Measurements from ENCODE around the gene BICD2.

Gene BICD2

DNA sequence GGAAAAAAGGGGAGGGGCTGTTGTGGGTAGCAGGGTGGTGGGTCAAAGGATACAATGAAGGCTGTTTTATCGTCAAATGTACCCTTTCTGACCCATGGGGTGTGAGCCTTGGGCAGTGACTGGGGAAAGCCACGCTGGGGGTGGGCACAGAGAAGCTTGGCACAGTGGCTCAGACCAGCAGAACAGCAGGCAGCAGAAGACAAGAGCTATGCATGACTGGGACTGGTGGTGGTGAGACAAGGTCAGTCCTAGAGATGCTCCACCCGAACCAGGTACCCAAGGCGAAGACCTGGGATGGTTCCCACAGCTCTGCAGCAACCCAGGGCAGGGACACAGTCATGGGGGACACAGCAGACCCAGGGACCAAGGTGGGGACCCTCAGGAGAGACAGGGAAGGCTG lies 38.3 kb downstream of the BICD2 start:
- no peak for DNase-seq

DNA sequence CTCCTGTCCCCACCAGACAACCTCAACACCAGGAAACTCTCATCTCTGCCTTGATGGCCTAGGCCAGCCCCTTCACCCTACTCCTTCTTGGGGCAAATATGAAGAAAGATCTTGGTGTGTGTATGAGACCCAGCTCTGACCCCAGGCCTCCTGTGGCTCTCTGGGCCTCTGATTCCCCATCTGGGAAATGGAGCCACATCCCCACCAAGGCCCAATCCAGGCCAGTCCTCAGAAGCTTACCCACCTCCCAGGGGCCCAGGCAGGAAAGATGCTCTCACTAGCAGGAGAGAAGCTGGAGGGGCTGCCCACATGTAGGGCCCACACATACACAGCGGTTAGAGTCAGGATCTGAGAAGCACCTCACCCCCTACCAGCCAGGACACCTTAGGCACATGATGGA lies 38.9 kb downstream of the BICD2 start:
- no peak for DNase-seq

DNA sequence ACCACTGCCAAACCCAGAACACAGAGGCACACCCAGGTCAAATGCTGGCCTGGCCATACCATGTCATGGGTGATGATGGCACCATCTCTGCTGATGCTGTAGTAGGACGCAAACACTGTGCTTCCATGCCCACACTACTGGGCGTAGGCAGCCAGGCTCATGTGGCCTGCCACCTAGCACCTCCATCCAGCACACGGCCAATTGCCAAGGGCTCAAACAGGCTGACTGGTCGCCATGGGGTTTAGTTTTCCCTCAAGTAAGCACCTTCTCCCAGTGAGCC lies 39.4 kb downstream of the BICD2 start:
- DNase-seq, result no peak

GRCh38 chr9:92724528-92725265 lies 39.9 kb downstream of the BICD2 start:
- DNase-seq, result no peak

GRCh38 chr9:92723801-92724323 lies 40.8 kb downstream of the BICD2 start:
- no peak for DNase-seq

GRCh38 chr9:92723299-92723625 lies 41.4 kb downstream of the BICD2 start:
- DNase-seq, result no peak

DNA sequence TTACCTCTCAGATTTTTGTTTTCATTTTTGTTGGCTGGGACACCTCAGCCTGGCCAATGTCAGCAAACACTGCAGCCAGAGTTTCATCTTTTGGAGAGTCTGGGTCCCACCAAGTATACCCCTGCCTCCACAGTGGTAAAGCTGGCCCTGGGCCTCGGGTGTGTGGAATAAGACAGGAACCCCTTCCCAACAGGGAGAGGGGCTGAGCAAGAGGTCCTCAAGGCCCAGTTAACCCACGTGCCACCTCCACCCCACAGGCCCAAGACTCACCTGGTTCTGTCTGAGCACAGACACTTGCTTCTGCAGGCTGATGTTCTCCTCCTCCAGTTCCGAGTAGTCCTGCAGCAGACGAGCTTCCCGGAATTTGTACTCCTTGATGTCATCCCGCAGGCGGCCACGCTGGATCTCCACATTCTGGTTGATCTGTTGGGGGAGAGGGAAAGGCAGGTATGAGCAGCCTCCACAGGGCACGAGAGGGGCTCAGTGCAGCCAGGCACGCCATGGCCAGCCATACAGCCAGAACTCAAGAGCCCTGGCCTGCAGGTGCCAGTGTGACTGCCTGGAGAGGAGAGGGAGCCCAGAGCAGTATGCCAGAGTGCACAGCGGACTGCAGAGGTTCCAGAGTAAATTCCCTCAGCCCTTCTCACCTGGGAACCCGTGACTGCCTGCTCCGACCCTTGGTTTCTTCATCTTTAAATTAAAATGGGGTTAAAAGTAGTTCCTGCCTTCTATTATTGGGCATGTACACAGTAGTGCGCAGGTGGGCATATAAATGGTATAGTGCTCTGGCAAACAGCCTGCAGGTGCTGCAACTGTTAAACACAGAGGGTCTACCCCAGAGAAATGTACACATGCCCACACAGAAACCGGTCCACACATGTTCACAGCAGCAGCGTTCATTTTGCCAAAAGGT lies 42.0 kb downstream of the BICD2 start:
- DNase-seq, result no peak

- DNase-seq, result no peak
Observed at GRCh38 chr9:92721548-92721947, 43.1 kb downstream of the BICD2 start.

DNA sequence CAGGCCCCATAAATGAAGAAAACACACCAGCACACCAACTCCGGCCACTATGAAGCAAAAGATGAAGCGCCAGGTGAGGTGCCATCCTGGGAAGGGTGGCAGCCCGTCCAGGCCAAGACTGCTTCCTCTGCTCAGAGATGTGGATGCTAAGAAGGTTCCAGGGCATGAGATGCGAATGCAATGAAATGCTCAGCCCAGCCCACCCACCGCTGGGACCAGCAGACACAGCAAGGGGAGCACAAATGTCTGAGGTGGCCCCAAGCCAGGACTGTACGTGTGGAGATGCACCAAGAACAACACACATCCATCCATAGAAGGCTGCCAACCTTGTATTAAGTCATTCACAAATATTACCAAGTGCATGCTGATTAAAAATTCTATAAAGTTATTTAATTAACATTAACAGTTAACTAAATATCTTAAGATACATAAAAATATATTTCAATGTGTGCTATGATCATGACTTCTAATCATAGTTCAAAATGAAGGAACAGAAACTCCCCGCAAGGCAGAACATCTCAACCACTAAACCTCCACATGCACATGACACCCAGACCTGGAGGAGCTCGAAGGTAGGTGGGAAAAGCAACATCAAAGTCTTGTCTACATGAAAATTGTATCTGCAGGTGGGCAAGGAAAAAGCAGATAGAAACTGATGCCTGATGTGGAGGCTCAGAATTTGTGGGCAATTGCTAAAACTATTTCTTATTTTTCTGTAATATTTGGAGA lies 43.7 kb downstream of the BICD2 start:
- no peak for DNase-seq

- no peak for DNase-seq
Observed at GRCh38 chr9:92720209-92720765, 44.3 kb downstream of the BICD2 start.

- DNase-seq, result no peak
Observed at GRCh38 chr9:92719028-92719647, 45.5 kb downstream of the BICD2 start.

DNA sequence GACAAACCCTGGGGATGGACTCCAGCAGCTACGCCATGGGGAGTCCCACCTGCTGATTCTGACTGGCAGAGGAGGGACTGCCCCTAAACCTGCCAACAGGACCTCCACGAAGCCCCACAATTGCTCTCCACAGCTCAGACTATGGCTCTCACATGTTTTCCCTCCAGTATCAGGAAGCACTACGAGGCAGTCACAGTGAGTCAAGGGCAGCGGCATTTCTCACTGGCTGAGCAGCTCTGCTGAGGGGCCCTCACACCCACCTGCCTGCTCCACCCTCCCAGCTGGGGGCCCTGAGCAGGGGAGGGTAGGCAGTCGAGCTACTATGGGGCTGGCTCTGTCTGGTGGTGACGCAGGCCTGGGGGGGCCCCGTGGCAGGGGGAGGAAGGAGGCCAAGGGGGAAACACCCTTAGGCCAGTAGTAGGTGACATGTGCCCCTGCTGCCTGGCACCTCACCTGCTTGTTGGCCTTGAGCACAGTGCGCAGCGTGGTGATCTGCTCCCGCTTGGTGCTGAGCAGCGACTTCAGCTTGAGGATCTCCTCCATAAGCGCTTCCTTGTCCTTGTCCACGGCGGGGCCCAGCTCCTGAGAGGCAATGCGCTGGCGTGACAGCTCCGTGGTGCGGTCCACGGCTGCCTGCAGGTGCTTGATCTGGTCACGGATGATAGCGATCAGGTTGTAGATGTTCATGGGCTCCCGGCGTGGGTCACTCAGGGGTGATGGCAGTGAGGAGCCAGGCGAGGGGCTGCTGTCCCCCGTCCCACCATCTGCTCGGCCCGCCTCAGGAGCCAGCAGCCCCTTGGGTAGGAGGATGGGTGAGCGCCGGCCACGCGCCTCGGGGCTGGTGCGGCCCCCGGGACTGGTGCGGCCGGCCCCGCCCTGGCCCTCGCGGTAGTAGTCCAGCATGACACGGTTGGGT lies 46.3 kb downstream of the BICD2 start:
- DNase-seq, result no peak

GRCh38 chr9:92717201-92718085 lies 47.2 kb downstream of the BICD2 start:
- no peak for DNase-seq

- peak; percentile 53 for DNase-seq
Observed at GRCh38 chr9:92716557-92716956, 48.1 kb downstream of the BICD2 start.

DNA sequence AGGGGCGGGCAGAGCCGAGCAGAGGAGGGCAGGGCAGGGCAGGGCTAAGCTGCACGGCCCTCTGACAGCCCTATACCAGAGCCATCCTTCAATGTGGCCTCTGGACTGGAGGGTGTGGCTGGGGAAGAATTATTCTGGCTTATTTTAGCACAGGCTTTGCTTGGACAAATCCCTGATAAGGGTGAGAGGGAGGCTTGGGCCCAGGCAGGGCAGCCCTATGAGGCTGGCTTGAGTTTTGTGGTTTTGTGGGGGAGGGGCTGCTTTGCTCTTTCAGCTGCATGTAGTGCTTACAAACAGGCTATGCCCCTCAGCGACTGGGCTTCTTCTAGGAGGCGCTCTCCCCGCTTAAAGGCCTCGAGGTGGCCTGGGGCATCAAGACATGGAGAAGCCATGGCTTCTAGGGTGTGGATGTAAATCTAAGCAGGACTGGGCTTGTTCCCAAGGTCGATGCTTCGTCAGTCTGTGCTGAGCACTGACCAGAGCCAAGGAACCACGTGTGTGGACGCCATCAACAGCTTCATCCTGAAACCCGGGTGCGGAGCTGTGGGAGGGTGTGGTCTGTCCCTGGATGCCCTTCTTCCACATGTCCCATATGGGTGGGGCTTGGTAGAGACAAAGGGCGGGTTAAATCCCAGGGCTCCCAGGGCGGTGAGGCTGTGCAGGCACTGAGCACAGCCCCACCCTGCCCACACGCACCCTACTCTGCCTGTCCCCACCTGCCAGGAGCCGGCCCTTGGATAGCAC lies 49.0 kb downstream of the BICD2 start:
- DNase-seq, result no peak

DNA sequence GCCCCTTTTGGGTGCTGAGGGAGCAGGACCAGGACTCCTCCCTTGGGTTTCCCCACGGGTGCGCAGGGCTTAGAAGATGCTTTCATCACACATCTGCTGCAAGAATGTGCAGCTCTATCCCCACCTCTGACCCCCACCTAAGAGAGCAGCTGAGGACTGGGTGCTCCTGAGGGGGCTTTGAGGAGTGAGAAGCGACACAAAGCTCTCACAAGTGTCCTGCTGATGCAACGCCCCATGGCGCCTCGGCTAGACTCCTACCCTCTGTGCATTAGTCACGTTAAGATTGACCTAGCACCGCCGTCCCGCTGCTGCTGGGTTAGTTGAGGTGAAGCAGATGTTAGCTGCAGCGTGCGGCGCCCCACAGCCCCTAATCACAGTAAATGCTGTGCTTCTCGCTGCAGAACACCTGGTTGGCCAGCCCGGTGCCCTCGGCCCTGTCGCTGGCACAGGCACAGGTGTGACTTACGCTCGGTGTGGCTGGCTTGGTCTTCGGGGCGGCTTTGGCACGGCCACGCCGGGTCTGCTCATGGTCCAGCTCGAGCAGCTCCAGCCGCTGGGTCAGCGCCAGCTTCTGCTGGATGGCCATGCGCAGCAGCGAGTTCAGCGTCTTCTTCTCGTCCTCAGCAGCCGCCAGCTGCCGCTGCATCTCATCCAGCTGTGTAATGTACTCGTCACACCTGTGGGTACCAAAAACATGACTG lies 49.7 kb downstream of the BICD2 start:
- no peak for DNase-seq

GRCh38 chr9:92714016-92714415 lies 50.6 kb downstream of the BICD2 start:
- DNase-seq, result no peak

- no peak for DNase-seq
Observed at GRCh38 chr9:92713528-92713927, 51.1 kb downstream of the BICD2 start.

- no peak for DNase-seq
Observed at GRCh38 chr9:92712767-92713166, 51.9 kb downstream of the BICD2 start.

All from RPMI8226 (cell line).